ENCODE results near the gene FRMD4A.
"Not testable (repeated sequence)": the region's sequence is repeated elsewhere in the genome, so short reads cannot be mapped to it uniquely, and the experiment has no call there.

The FRMD4A gene

GRCh38 chr10:13909516-13910258 is 421.0 kb downstream of the FRMD4A start:
- no peak for DNase-seq (ENCODE audit: low read depth)

- no peak for DNase-seq (ENCODE audit: low read depth)
These were observed 422.2 kb downstream of the FRMD4A start for GRCh38 chr10:13908475-13908874.

- DNase-seq (ENCODE audit: low read depth), result no peak
These were observed 423.2 kb downstream of the FRMD4A start for GRCh38 chr10:13907570-13907969.

- DNase-seq (ENCODE audit: low read depth), result no peak
These were observed 425.4 kb downstream of the FRMD4A start for GRCh38 chr10:13905281-13905680.

GRCh38 chr10:13904064-13904463 is 426.7 kb downstream of the FRMD4A start:
- DNase-seq (ENCODE audit: low read depth), result no peak

GRCh38 chr10:13902868-13903587 is 427.7 kb downstream of the FRMD4A start:
- no peak for DNase-seq (ENCODE audit: low read depth)

GRCh38 chr10:13899941-13900340 is 430.8 kb downstream of the FRMD4A start:
- no peak for DNase-seq (ENCODE audit: low read depth)

- not testable (repeated sequence) for DNase-seq (ENCODE audit: low read depth)
These were observed 434.6 kb downstream of the FRMD4A start for GRCh38 chr10:13896146-13896545.

- no peak for DNase-seq (ENCODE audit: low read depth)
These were observed 436.2 kb downstream of the FRMD4A start for GRCh38 chr10:13894412-13895093.

GRCh38 chr10:13893926-13894325 is 436.8 kb downstream of the FRMD4A start:
- DNase-seq (ENCODE audit: low read depth), result no peak

- DNase-seq (ENCODE audit: low read depth), result no peak
These were observed 437.9 kb downstream of the FRMD4A start for GRCh38 chr10:13892871-13893270.

GRCh38 chr10:13892001-13892491 is 438.7 kb downstream of the FRMD4A start:
- no peak for DNase-seq (ENCODE audit: low read depth)

GRCh38 chr10:13891128-13892000 is 439.4 kb downstream of the FRMD4A start:
- DNase-seq (ENCODE audit: low read depth), result no peak

GRCh38 chr10:13890233-13891127 is 440.2 kb downstream of the FRMD4A start:
- DNase-seq (ENCODE audit: low read depth), result no peak

GRCh38 chr10:13887761-13888160 is 443.0 kb downstream of the FRMD4A start:
- no peak for DNase-seq (ENCODE audit: low read depth)

- DNase-seq (ENCODE audit: low read depth), result no peak
These were observed 445.3 kb downstream of the FRMD4A start for GRCh38 chr10:13885238-13885990.

GRCh38 chr10:13883636-13884444 is 446.9 kb downstream of the FRMD4A start:
- DNase-seq (ENCODE audit: low read depth), result no peak

GRCh38 chr10:13882119-13882711 is 448.5 kb downstream of the FRMD4A start:
- peak; percentile 80 for DNase-seq (ENCODE audit: low read depth)

GRCh38 chr10:13880760-13881159 is 450.0 kb downstream of the FRMD4A start:
- no peak for DNase-seq (ENCODE audit: low read depth)

All from stromal cell of bone marrow (primary cell).